HEK293T (cell line): ENCODE results near the gene ELL.

Experiments used
- CTCF ChIA-PET: fragments of 350-600 bp; formaldehyde crosslinking; extraction: SDS; loops from one replicate; lab custom pipeline; 2021; ENCODE audit warnings: antibody characterized with exemption, inconsistent platforms; lab: Yijun Ruan, JAX
- POLR2A ChIA-PET: fragments of 350-600 bp; formaldehyde crosslinking; extraction: SDS; loops from one replicate; lab custom pipeline; 2020; ENCODE audit warnings: antibody characterized with exemption, inconsistent platforms; lab: Yijun Ruan, JAX
- DNase-seq: peaks from one replicate; pipeline ENCODE4 v3.0.0; 2012; ENCODE audit warnings: mixed read lengths; ENCODE audit errors: extremely low spot score
- ARNT ChIP-seq: fragments of 450-650 bp; IDR thresholded peaks from 2 replicates; pipeline ENCODE4 v1.6.1; 2017; ENCODE audit warnings: mild to moderate bottlenecking
- BHLHE40 ChIP-seq: fragments of 450-650 bp; IDR thresholded peaks from 2 replicates; pipeline ENCODE4 v1.6.1; 2016; ENCODE audit warnings: mild to moderate bottlenecking, moderate library complexity, borderline replicate concordance
- CTBP1 ChIP-seq: fragments of 450-650 bp; IDR thresholded peaks from 2 replicates; pipeline ENCODE4 v1.6.1; 2016; ENCODE audit warnings: borderline replicate concordance
- ELF4 ChIP-seq: fragments of 450-650 bp; IDR thresholded peaks from 2 replicates; pipeline ENCODE4 v1.6.1; 2017; ENCODE audit warnings: antibody characterized with exemption
- FOXA1 ChIP-seq: fragments of 450-650 bp; IDR thresholded peaks from 2 replicates; pipeline ENCODE4 v1.6.1; 2016; ENCODE audit warnings: mild to moderate bottlenecking
- FOXK2 ChIP-seq: fragments of 450-650 bp; IDR thresholded peaks from 2 replicates; pipeline ENCODE4 v1.6.1; 2016; ENCODE audit warnings: mild to moderate bottlenecking
- FOXM1 ChIP-seq: fragments of 450-650 bp; IDR thresholded peaks from 2 replicates; pipeline ENCODE4 v1.6.1; 2017; ENCODE audit warnings: mild to moderate bottlenecking, borderline replicate concordance
- HDGF ChIP-seq: fragments of 450-650 bp; IDR thresholded peaks from 2 replicates; pipeline ENCODE4 v1.6.1; 2017; ENCODE audit warnings: antibody characterized with exemption, borderline replicate concordance
- L3MBTL2 ChIP-seq: fragments of 450-650 bp; conservative IDR thresholded peaks from 2 replicates; pipeline ENCODE4 v1.6.1; 2016; ENCODE audit warnings: mild to moderate bottlenecking
- LEF1 ChIP-seq: fragments of 450-650 bp; IDR thresholded peaks from 2 replicates; pipeline ENCODE4 v1.6.1; 2017; ENCODE audit warnings: mild to moderate bottlenecking, borderline replicate concordance
- NFRKB ChIP-seq: fragments of 450-650 bp; IDR thresholded peaks from 2 replicates; pipeline ENCODE4 v1.6.1; 2016; ENCODE audit warnings: mild to moderate bottlenecking, moderate library complexity
- PKNOX1 ChIP-seq: fragments of 450-650 bp; IDR thresholded peaks from 2 replicates; pipeline ENCODE4 v1.6.1; 2016
- SP1 ChIP-seq: fragments of 450-650 bp; IDR thresholded peaks from 2 replicates; pipeline ENCODE4 v1.6.1; 2017
- SUZ12 ChIP-seq: fragments of 450-650 bp; IDR thresholded peaks from 2 replicates; pipeline ENCODE4 v1.6.1; 2016; ENCODE audit warnings: mild to moderate bottlenecking
- TARDBP ChIP-seq: fragments of 450-650 bp; IDR thresholded peaks from 2 replicates; pipeline ENCODE4 v1.6.1; 2016
- ZNF384 ChIP-seq: fragments of 450-650 bp; IDR thresholded peaks from 2 replicates; pipeline ENCODE4 v1.6.1; 2016

The ELL gene

DNA sequence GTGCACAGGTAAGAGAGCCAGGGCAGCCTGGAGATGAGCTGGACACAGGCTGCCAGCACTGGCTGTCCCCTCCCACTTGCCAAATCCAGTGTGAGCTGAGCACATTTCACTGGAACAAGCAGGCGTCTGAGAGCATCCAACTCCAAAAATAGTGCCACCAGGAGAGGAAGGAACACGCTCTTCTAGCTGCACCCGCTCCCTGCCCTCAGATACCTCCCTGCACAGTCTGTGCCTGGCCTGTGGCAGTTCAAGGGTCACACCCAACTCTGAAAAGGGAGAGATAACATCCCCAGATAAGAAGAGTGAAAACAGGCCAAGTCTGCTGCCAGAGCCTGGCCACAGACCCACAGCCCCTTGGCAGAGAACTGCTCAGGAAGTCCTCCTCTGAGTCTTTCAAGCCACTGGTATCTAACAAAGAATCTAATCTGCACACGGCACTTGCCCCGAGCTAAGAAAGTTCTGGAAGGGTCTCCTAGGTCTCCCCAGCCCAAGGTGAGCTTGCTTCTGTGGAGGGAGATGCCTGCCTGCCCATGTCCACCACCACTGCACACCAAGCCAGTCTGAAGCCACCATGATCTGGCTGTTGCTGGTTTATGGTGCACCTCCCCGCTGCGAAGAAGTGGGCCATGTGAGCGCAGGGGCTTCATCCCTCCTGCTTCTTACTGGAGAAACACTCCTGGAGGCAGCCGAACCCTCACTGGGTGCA lies 14.7 kb downstream of the ELL start:
- POLR2A ChIA-PET, result interaction anchor here (1.6 kb wide), 1 partner anchor 14 kb away, joined by 6 read pairs; no protein-coding TSS in a partner anchor
- CTCF ChIA-PET, result interaction anchor here (0.5 kb wide), 1 partner anchor 18 kb away, joined by 4 read pairs; no protein-coding TSS in a partner anchor

GRCh38 chr19:18506101-18506930 lies 15.6 kb downstream of the ELL start:
- TF ChIP-seq L3MBTL2, result no peak
- TF ChIP-seq TARDBP, result no peak
- no peak for TF ChIP-seq FOXM1
- TF ChIP-seq HDGF, result no peak
- no peak for TF ChIP-seq NFRKB
- TF ChIP-seq ZNF384, result no peak
- TF ChIP-seq LEF1, result no peak
- no peak for TF ChIP-seq FOXK2
- no peak for TF ChIP-seq PKNOX1
- no peak for TF ChIP-seq CTBP1
- TF ChIP-seq FOXA1, result no peak
- no peak for TF ChIP-seq ELF4
- no peak for TF ChIP-seq BHLHE40
- no peak for TF ChIP-seq SUZ12
- TF ChIP-seq ARNT, result no peak
- no peak for TF ChIP-seq SP1
- no peak for DNase-seq
- CTCF ChIA-PET, result interaction anchor here (0.5 kb wide), 1 partner anchor 19 kb away, joined by 4 read pairs; no protein-coding TSS in a partner anchor
- POLR2A ChIA-PET, result interaction anchor here (1.6 kb wide), 1 partner anchor 15 kb away, joined by 6 read pairs; no protein-coding TSS in a partner anchor

More for the DNA sequence above, 14.7 kb downstream of the ELL start:
- TF ChIP-seq SUZ12 (no peak), LEF1 (no peak), FOXK2 (no peak), ARNT (no peak), BHLHE40 (no peak), L3MBTL2 (no peak), TARDBP (no peak), ZNF384 (no peak), ELF4 (no peak)
- DNase-seq, result no peak

DNA sequence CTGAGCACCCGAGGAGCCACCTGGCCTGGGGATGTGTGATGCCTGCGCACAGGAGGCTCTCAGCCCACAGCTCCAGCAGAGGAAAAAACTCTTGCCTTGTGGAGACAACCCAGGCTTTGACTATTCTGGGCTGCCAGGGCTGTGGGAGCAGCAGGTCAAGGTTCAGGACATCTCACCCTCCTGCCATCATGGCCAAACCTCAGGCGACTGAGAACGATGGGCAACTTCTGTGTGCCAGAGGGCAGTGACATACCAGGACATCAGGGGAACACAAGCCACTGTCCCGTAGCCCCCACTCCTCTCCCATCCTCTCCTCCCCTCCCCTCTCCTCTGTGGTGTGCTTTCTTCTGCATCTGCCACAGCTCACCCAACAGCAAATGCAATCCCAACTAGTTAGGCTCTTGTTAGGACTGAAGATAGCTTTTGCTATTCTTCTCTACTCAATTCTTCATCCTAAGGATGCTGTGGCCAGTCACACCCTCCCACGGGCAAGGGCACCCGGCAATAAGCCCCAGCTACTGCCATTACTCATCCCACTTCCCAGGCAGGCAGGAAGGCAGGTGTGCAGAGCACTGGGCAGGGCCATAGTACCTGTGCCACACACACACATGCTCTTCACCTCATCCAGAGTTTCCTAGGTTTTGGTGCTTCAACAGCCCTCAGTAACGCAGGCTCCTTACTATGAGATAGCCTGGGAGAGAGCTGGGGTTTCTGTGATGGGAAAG lies 16.8 kb downstream of the ELL start:
- POLR2A ChIA-PET, result no interaction called here
- no peak for DNase-seq
- TF ChIP-seq LEF1 (no peak), PKNOX1 (no peak), FOXK2 (no peak), ELF4 (no peak), CTBP1 (no peak), NFRKB (no peak), SP1 (no peak), L3MBTL2 (no peak), ZNF384 (no peak), BHLHE40 (no peak), FOXM1 (no peak), FOXA1 (no peak), ARNT (no peak), TARDBP (no peak), HDGF (no peak), SUZ12 (no peak)
- CTCF ChIA-PET, result interaction anchor here (0.9 to 1.7 kb wide), 3 partner anchors 12 to 43 kb away, joined by 3 to 6 read pairs (median 4); no protein-coding TSS in a partner anchor

DNA sequence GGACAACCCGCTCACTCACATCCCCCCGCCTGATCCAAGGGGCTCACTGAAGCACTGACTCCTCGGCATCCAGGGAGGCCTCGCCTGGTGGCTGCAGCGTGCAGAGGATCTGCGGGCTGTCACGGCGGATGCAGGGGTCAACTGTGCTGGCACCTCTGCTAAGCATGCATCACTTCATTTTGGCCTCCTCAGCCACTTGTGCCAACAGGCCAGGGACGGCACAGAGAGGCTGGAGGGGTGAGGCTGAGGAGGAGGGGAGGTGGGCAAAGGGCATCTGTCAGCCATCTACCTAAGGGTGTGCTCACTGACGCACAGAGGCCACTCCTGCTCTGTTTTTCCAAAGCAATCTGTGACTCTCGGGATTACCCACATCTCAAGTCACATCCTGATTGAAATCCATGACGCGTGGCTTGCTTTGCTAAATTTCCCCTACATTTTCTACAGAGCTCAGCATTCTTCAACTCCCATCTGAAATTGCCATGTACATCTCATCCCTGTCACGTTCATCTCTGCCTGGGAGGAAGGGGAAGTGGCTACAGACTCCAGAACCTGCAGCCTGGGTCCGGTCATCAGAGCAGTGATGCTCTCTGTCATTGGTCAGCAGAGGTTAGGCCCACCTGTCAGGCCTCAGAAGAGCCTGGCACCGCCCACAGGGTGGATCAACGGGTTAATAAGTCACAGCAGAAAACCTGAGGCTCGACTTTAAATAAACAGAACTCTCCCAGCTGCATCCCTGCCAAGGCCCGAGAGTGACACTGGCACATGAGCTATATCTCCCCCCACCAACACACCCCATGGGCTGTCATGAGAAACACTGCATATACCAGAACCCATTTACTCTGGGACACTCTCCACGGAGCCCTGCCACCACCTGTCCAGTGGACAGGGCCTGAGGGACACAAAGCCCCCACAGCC lies 17.6 kb downstream of the ELL start:
- ChIA-PET POLR2A (no interaction called here), CTCF (interaction anchor here (0.9 to 1.7 kb wide), 3 partner anchors 13 to 43 kb away, joined by 3 to 6 read pairs (median 4); no protein-coding TSS in a partner anchor)
- TF ChIP-seq TARDBP (no peak), LEF1 (no peak), NFRKB (no peak), ZNF384 (no peak), CTBP1 (no peak)
- DNase-seq, result no peak

DNA sequence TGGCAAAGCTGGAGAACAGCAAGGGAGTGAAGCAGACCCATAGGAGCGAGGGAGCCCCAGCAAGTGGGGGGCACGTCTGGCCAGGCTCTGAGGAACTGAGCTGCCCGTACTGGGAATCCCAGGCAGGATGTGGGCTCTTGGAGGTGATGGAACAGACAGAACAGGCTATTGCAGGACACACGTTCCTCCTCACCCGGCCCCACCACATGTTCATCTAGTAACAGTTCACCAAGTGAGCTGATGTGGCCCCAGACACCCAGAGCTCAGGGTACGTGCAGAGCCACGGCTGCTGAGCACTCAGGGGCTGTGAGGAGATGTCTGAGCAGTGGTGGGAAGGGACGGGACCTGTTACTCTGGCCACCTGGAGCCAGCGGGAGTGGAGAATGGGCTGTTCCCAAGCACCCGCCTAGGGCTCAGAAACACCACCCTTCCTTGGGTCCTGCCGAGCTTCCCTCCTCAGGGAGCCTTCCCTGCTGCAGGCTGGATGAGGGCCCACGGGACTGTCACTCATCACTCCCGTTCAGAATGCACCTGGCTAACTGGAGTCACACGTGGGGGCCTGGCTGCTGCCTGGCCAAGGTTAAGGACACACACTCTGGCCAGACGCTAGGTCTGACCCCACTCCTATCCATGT lies 18.4 kb downstream of the ELL start:
- ChIA-PET CTCF (interaction anchor here (1.3 to 1.4 kb wide), 2 partner anchors 14 to 16 kb away, joined by 3 to 4 read pairs; no protein-coding TSS in a partner anchor), POLR2A (no interaction called here)
- DNase-seq, result no peak
- TF ChIP-seq PKNOX1 (no peak), ELF4 (no peak), BHLHE40 (no peak), SUZ12 (no peak), TARDBP (no peak), FOXA1 (no peak), HDGF (no peak), ARNT (no peak), FOXK2 (no peak), FOXM1 (no peak), CTBP1 (no peak), NFRKB (no peak), L3MBTL2 (no peak)
